Measurements from ENCODE around the gene MICAL1.

The MICAL1 gene

DNA sequence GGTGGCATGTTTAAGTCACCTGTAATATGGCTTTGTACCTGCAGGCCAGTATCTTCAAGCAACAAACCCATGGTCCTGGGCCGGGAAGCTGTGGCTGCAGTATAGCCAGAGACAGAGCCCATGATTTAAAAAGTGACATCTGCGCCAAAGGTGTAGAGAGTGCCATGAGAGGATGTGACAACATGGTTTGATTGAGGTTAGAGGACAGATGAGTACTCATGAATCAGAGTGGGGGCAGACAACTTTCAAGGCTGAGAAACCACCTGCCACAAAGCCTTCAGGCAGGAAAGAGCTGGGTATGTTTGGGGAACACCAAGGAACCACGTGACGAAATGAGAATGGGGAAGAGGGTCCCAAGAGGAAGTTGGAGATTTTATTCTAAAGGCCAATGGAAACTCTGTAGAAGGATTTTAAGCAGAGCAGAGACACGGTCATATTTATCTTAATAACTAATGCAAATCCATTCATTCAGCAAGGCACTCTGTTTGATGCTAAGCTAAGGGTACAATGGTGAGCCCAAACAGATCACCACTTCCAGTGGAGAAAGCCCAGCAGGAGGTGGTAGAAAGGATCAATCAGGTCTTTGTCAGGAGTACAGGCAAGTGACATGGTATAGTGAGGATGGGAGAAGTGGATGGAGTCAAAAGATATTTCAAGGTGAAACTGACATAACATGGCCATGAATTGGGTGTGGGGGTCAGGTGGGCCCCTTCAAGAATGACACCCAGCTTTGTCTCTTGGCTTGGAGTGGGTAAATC lies 3.4 kb upstream of the MICAL1 start:
- H3K4me3 ChIP-seq (replicated peaks; ENCODE audit: low read depth, low read length), result no peak overlapping the region
- no peak for DNase-seq (ENCODE audit: low read depth)
- TF ChIP-seq, protein P1, sequence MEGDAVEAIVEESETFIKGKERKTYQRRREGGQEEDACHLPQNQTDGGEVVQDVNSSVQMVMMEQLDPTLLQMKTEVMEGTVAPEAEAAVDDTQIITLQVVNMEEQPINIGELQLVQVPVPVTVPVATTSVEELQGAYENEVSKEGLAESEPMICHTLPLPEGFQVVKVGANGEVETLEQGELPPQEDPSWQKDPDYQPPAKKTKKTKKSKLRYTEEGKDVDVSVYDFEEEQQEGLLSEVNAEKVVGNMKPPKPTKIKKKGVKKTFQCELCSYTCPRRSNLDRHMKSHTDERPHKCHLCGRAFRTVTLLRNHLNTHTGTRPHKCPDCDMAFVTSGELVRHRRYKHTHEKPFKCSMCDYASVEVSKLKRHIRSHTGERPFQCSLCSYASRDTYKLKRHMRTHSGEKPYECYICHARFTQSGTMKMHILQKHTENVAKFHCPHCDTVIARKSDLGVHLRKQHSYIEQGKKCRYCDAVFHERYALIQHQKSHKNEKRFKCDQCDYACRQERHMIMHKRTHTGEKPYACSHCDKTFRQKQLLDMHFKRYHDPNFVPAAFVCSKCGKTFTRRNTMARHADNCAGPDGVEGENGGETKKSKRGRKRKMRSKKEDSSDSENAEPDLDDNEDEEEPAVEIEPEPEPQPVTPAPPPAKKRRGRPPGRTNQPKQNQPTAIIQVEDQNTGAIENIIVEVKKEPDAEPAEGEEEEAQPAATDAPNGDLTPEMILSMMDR (IDR thresholded peaks at IDR 0.05; ENCODE audit: low read length, missing control alignments), result no peak

DNA sequence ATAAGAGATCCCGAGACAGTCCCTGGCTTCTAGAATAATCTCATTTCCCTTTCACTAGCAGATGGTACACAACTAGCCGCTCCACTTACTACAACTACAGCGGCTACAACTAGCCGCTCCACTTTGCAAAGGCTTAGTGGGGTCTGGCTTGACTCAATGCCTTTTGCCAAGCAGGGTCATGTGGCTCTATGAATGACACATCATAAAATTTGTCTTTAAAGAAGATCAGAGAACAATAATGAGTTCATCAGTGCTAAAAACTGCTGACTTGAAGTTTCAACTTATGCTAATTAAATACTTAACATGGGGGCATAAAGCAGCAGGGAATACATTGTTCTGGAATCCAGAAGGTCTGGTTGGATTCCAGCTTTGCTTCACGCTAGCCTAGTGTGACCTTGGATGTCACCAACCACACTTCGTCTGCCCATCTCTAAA lies 2.0 kb upstream of the MICAL1 start:
- TF ChIP-seq, protein P1 (IDR thresholded peaks at IDR 0.05; ENCODE audit: low read length, missing control alignments), result no peak
- H3K4me3 ChIP-seq (replicated peaks; ENCODE audit: low read depth, low read length), result no peak overlapping the region

DNA sequence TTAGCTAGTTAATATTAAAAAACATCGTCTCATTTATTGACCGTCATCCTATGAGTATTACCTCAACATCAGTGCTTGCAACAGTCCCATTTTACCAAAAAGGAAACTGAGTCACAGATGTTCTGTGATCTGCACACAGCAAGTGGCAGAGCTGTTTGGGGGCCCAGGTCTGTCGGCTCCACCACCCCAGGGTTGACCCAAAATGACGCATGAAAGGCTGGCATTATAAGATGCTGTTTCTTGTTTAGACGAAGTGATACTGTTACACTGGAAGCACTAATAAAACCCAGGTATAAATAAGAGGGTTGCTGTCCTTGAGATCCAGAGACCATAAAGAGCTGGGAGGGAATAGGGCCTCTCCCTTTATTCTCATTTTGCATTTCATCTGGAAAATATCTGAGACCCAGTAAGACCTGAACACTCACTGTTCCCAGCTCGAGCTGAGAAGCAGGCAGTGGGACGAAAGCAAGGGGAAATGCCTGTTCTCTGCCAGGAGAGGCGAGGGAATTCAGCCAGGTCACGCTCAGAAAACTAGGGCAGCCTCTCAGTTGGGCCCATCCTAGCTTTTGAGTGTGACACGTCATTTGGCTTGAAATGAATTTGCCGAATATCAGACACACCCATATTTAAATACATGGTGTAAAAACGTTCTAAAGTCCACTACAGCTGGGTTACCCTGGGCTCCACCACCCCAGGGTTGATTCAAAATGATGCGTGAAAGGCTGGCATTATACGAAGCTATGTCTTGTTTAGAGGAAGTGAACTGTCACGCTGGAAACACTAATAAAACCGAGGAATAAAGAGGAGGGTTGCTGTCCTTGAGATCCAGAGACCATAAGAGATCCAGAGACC lies 1.4 kb upstream of the MICAL1 start:
- TF ChIP-seq, protein P1 (IDR thresholded peaks at IDR 0.05; ENCODE audit: low read length, missing control alignments), result no peak
- peak overlapping the region; percentile 84 for H3K4me3 ChIP-seq (replicated peaks; ENCODE audit: low read depth, low read length)

More for the DNA sequence above, 2.0 kb upstream of the MICAL1 start:
- no peak for DNase-seq (ENCODE audit: low read depth)

DNA sequence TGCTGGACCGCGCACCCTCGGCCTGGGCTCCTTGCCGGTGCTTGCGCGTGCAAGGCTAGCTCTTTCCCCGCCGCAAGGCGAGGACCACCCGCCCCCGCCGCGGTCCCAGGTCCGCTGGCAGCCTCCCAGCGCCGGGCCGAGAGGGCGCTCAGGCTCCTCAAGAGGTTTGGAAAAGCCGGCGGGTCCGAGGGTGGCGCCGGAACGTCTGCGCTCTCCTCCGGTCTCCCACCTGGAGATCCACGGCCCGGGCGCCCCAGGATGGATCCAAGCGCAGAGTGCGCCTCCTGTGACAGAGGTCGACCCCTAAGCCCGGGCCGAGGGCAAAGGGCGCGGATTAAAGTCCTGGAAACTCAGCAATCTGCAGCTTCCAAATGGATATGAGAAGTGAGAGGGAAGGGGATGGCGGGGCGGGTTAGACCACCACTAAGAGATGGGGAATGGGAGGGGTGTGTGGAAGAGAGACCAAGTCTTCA lies 575 bp upstream of the MICAL1 start:
- no peak for DNase-seq (ENCODE audit: low read depth)
- TF ChIP-seq, protein P1 (IDR thresholded peaks at IDR 0.05; ENCODE audit: low read length, missing control alignments), result no peak
- peak overlapping the region; percentile 84 for H3K4me3 ChIP-seq (replicated peaks; ENCODE audit: low read depth, low read length)

More for the DNA sequence above, 1.4 kb upstream of the MICAL1 start:
- peak; percentile 68 for DNase-seq (ENCODE audit: low read depth)

DNA sequence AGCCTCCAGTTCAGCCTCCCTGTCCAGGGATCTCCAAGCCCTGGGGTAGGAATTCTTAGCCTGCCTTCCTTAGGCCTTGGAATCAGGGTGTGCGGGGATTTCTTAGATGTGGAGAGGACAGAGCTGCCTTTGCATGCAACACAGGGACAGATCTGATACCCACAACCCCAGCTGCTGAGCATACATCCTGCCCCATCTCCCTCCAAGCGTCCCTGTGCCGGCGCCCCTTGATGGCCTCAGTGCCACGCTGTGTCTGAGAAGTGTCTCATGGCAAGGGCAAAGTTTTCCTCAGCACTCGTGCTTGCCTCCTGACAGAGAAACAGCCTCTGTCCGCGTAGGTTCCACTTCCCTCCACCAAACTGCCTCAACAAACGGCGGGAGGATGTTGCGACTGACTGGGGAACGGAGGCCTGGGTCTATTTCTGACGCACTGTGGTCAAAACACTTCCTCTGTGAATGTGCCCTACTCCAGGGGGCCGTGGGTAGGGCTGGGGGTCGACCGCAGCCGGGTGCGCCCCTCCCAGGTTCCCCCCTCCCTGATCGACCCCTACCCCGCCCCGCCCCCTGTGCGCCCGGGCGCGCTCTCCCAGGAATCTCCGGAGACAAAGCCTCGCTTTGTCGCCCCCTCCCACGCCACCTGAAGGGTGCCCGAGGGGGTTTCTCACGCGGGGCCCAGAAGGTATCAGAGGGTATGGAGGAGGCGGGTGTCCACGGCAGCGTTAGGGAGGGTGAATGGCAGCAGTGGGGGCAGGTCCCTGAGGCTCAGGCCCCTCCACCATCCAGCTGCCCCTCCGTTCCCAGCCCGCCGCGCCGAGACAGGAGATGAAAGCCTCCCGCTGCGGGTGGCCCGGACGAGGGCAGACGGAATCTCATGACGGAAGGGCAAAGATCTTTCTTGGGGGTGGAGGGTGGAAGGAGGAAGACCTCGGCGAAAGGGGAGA lies 806 bp downstream of the MICAL1 start:
- TF ChIP-seq, protein P1 (IDR thresholded peaks at IDR 0.05; ENCODE audit: low read length, missing control alignments), result no peak
- peak; percentile 29 for DNase-seq (ENCODE audit: low read depth)

More for the DNA sequence above, 806 bp downstream of the MICAL1 start:
- peak overlapping the region; percentile 84 for H3K4me3 ChIP-seq (replicated peaks; ENCODE audit: low read depth, low read length)

All from fibroblast of pulmonary artery (primary cell).